NB4 (cell line): Measurements from ENCODE around the gene TFAM.

ENCODE experiments used
- DNase-seq: peaks from one replicate; pipeline ENCODE4 v3.0.0; 2010; ENCODE audit warnings: low read depth
- H3K4me3 ChIP-seq: one replicate; pipeline ENCODE4 v1.5.1; 2011; ENCODE audit warnings: mild to moderate bottlenecking, low read depth, low read length, moderate library complexity
- CTCF ChIP-seq: IDR thresholded peaks from one replicate; pipeline ENCODE4 v1.5.1; 2012; ENCODE audit warnings: low read depth, low read length
- MAX ChIP-seq: IDR thresholded peaks from 2 replicates; pipeline ENCODE4 v1.6.1; 2011; ENCODE audit warnings: low read depth, low read length
- MYC ChIP-seq: IDR thresholded peaks from 2 replicates; pipeline ENCODE4 v1.6.1; 2011; ENCODE audit warnings: low read depth, low read length
- POLR2A ChIP-seq: IDR thresholded peaks from 2 replicates; pipeline ENCODE4 v1.6.1; 2011; ENCODE audit warnings: mild to moderate bottlenecking; ENCODE audit not compliant: insufficient read length; ENCODE audit errors: extremely low read depth

Gene TFAM

GRCh38 chr10:58448121-58448935 is 63.1 kb downstream of the TFAM start:
- TF ChIP-seq MAX (no peak), MYC (no peak), POLR2A (no peak), CTCF (no peak)
- no peak overlapping the region for H3K4me3 ChIP-seq
- DNase-seq = no peak
